GM18508 (cell line): ENCODE data around the gene CSNK1G2.
"Not testable (repeated sequence)": the region's sequence is repeated elsewhere in the genome, so short reads cannot be mapped to it uniquely, and the experiment has no call there.

Experiments used
- ATAC-seq: cut with Tn5 transposase; IDR thresholded peaks from one replicate; pipeline ENCODE4 v1.9.1; 2021; ENCODE audit warnings: moderate number of reproducible peaks; ENCODE audit not compliant: insufficient read depth, unreplicated experiment

CSNK1G2 gene

GRCh38 chr19:1985588-1986356 lies 44.8 kb downstream of the CSNK1G2 start:
- ATAC-seq: no peak

GRCh38 chr19:1986357-1987162 lies 45.6 kb downstream of the CSNK1G2 start:
- ATAC-seq: no peak

GRCh38 chr19:1987197-1988187 lies 46.5 kb downstream of the CSNK1G2 start:
- ATAC-seq: no peak

GRCh38 chr19:1988464-1988863 lies 47.5 kb downstream of the CSNK1G2 start:
- not testable (repeated sequence) for ATAC-seq

GRCh38 chr19:1989513-1990229 lies 48.7 kb downstream of the CSNK1G2 start:
- ATAC-seq: no peak

- ATAC-seq: no peak
Measured at GRCh38 chr19:1990230-1991017, 49.5 kb downstream of the CSNK1G2 start.

- ATAC-seq: no peak
Measured at GRCh38 chr19:1991018-1991913, 50.3 kb downstream of the CSNK1G2 start.

- no peak for ATAC-seq
Measured at GRCh38 chr19:1992759-1993260, 51.8 kb downstream of the CSNK1G2 start.

- no peak for ATAC-seq
Measured at GRCh38 chr19:1997353-1998233, 56.6 kb downstream of the CSNK1G2 start.

- ATAC-seq: no peak
Measured at GRCh38 chr19:1998712-1999708, 58.0 kb downstream of the CSNK1G2 start.

GRCh38 chr19:1999856-2000515 lies 59.0 kb downstream of the CSNK1G2 start:
- no peak for ATAC-seq

GRCh38 chr19:2003874-2004273 lies 62.9 kb downstream of the CSNK1G2 start:
- no peak for ATAC-seq

- ATAC-seq: no peak
Measured at GRCh38 chr19:2010135-2010668, 69.2 kb downstream of the CSNK1G2 start.

GRCh38 chr19:2011169-2011568 lies 70.2 kb downstream of the CSNK1G2 start:
- ATAC-seq: no peak
